Epithelial cell of proximal tubule (primary cell): ENCODE data around the gene LAPTM5. TPM values are rescaled to one million over a fixed set of nuclear protein-coding genes. Genes with fewer than 3 reads are reported as not detected.

Experiments used
- DNase-seq: peaks from one replicate; pipeline ENCODE4 v3.0.0-alpha.2; 2011; ENCODE audit warnings: low read depth
- H3K4me3 ChIP-seq: 2 replicates; pipeline ENCODE4 v1.5.1; 2011; ENCODE audit warnings: low read depth, mild to moderate bottlenecking, low read length
- CTCF ChIP-seq: conservative IDR thresholded peaks from 2 replicates; pipeline ENCODE4 v1.5.1; 2012; ENCODE audit warnings: low read depth, mild to moderate bottlenecking, low read length
- total RNA-seq: library from RNA; depleted of rRNA; stranded (reverse); fragments of >200 nt; gene quantifications from 2 replicates; pipeline ENCODE4 v1.2.3, GENCODE V29; 2015

LAPTM5 gene
- total RNA-seq, 1 donor from 2014 or later = 2.4 TPM

DNA sequence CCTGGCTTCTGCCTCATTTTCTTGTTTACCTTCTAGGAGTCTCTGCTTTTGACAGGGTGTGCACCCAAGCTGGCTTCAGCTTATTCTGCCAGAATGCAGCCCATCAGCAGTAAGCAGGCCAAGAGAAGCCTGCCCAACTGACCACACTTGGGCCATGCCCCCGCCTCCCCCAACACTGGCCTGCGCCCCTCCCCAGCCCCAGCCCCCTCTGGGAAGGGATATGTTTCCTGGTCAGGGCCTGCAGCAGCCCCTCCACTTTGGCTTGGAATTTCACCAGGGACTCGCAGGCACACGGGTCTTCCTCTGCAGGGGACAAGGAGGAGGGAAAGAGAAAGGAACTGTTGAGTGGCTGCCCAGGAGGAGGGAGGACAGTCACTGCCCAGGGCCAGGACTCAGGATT lies 43.5 kb downstream of the LAPTM5 start:
- no peak overlapping the region for H3K4me3 ChIP-seq
- DNase-seq = no peak
- no peak for TF ChIP-seq CTCF

DNA sequence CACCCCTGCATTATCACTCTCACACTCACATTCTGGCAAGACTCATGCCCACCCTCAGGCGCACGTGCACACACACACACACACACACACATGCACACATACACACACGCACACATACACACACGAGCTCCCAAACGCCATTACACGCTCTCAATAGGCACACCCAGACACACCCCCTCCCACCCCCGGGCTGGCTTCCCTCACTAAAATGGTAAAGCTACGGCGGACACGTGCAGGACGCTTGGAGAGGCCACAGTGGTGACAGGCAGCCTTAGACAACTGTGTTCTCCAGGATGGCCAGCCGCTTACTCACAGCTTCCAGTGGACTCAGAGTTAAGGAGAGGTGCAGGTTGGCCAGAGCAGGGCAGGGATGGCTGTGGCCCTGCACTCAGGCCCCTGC lies 44.3 kb downstream of the LAPTM5 start:
- TF ChIP-seq CTCF = no peak
- no peak overlapping the region for H3K4me3 ChIP-seq
- no peak for DNase-seq

DNA sequence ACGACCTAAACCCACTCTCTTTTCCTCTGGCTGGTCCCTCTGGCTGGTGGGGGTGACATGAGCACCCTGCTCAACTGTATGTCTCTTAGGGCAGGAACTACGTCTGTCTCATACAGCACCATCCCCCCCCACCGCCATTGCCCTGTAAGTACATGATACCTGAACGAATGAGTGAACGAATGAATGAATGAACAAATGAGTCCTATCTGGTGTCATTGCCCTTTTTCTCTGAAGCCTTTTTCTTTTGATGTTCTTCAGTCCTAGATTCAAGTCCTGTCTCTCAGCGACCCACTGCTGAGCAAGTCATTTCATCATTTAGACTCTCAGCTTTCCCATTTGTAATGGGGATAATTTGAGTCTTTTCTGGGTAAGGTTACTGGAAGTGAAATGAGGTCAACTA lies 45.0 kb downstream of the LAPTM5 start:
- TF ChIP-seq CTCF = no peak
- H3K4me3 ChIP-seq = no peak overlapping the region
- DNase-seq = no peak

DNA sequence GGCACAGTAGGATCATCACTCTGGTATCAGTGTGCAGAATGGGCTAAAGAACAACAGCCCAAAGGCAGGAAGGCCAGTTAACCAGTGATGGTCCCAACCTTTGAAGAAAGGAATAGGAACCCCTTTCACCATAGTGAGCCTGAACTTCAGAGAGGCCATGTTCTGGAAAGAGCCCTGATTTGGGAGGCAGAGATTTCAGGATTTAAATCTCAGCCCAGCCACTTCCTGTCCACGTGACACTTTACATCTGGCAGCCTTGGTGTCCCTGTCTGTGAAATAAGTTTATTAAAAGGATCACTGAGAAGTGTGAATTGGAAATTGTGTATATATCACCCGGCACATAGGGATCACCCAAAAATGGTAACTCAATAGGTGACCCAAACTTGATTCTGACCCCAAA lies 47.2 kb downstream of the LAPTM5 start:
- no peak for TF ChIP-seq CTCF
- DNase-seq = no peak
- H3K4me3 ChIP-seq = no peak overlapping the region

- H3K4me3 ChIP-seq = no peak overlapping the region
- no peak for TF ChIP-seq CTCF
- DNase-seq = no peak
Observed at GRCh38 chr1:30708361-30708728, 49.2 kb downstream of the LAPTM5 start.

- DNase-seq = no peak
Observed at GRCh38 chr1:30707412-30708360, 49.9 kb downstream of the LAPTM5 start.

More at GRCh38 chr1:30707412-30708360, 49.9 kb downstream of the LAPTM5 start:
- TF ChIP-seq CTCF = peak; percentile 92
- no peak overlapping the region for H3K4me3 ChIP-seq
